HFFc6 (cell line): ENCODE measurements around the gene GLIS1. TPM values are rescaled to one million over a fixed set of nuclear protein-coding genes. Genes with fewer than 3 reads are reported as not detected.

Experiments used
- DNase-seq: peaks from one replicate; pipeline ENCODE4 v3.0.0-alpha.2; 2018
- H3K27ac Mint-ChIP-seq: 2 replicates; pipeline ENCODE4 v1.8.0; 2020; ENCODE audit warnings: mild to moderate bottlenecking, mixed read lengths
- H3K27me3 Mint-ChIP-seq: 2 replicates; pipeline ENCODE4 v1.8.0; 2021; ENCODE audit warnings: mild to moderate bottlenecking, moderate library complexity, mixed read lengths; ENCODE audit not compliant: insufficient read depth
- H3K36me3 Mint-ChIP-seq: 2 replicates; pipeline ENCODE4 v1.8.0; 2021; ENCODE audit warnings: low read depth, mixed read lengths
- H3K4me1 Mint-ChIP-seq: 2 replicates; pipeline ENCODE4 v1.8.0; 2020; ENCODE audit warnings: low read depth, mixed read lengths
- H3K4me3 Mint-ChIP-seq: 2 replicates; pipeline ENCODE4 v1.8.0; 2020; ENCODE audit warnings: mild to moderate bottlenecking, moderate library complexity, mixed read lengths
- H3K9me3 Mint-ChIP-seq: 2 replicates; pipeline ENCODE4 v1.8.0; 2020; ENCODE audit warnings: mild to moderate bottlenecking, mixed read lengths
- CTCF ChIP-seq: fragments of 200-600 bp; sonication (generic); IDR thresholded peaks from 2 replicates; pipeline ENCODE4 v1.5.0; 2021; ENCODE audit warnings: antibody characterized with exemption, mild to moderate bottlenecking
- total RNA-seq, 6 experiments: library from RNA; stranded (reverse); fragmentation: NEBNext Ultra II Directional; extraction: Animal tissue kit (Norgen Biotek cat#: 25700); gene quantifications; 2 replicates in 1 of 6; 3 replicates in 5 of 6; pipeline ENCODE4 v1.2.3, GENCODE V29; 2021

The GLIS1 gene
- total RNA-seq, 6 experiments from 2014 or later: 1.1 to 1.9 (median 1.2) TPM

GRCh38 chr1:53459321-53460175 lies 279.4 kb downstream of the GLIS1 start, which contains the start of gene DMRTB1:
Gene DMRTB1 (plus strand): TSS chr1:53459399. CDS start chr1:53459454, 55 bp downstream.
- no peaks in the 10 kb centered on the region for H3K36me3 Mint-ChIP-seq
- no peak within 1 kb of the TSS for H3K4me3 Mint-ChIP-seq
- no peak for DNase-seq
- no peaks in the 10 kb centered on the region for H3K9me3 Mint-ChIP-seq
- H3K27me3 Mint-ChIP-seq: peaks cover 19% of the 10 kb centered on the region
- H3K27ac Mint-ChIP-seq: no peak within 1 kb of the TSS
- TF ChIP-seq CTCF: no peak
- no peaks in the 10 kb centered on the region for H3K4me1 Mint-ChIP-seq

- H3K36me3 Mint-ChIP-seq: no peaks in the 10 kb centered on the region
- H3K9me3 Mint-ChIP-seq: no peaks in the 10 kb centered on the region
- no peak for TF ChIP-seq CTCF
- H3K4me1 Mint-ChIP-seq: no peaks in the 10 kb centered on the region
- no peak overlapping the region for H3K27ac Mint-ChIP-seq
- no peak for DNase-seq
- no peak overlapping the region for H3K4me3 Mint-ChIP-seq
- H3K27me3 Mint-ChIP-seq: peaks cover 20% of the 10 kb centered on the region
These were observed 280.3 kb downstream of the GLIS1 start for GRCh38 chr1:53458634-53459033.

Other genes starting within 250 kb of the GLIS1 start
- 10 to 100 TPM; 15.3 to 27.2 (median 22.7) TPM for gene NDC1, start 99.1 kb upstream of the GLIS1 start, total RNA-seq
- gene YIPF1, start 150.6 kb upstream of the GLIS1 start, total RNA-seq: 10 to 100 TPM; 22.8 to 29.3 (median 26.8) TPM
- not detected for gene DIO1, start 155.0 kb upstream of the GLIS1 start, total RNA-seq
- gene IFT25, start 206.5 kb upstream of the GLIS1 start, total RNA-seq: 10 to 100 TPM; 20.9 to 36.9 (median 35.1) TPM
- 10 to 100 TPM; 36.3 to 44.2 (median 42.2) TPM for gene LRRC42, start 207.2 kb upstream of the GLIS1 start, total RNA-seq